ENCODE measurements around the gene WDFY4. TPM values are rescaled to one million over a fixed set of nuclear protein-coding genes. Genes with fewer than 3 reads are reported as not detected.

WDFY4 gene
- total RNA-seq, 3 donors from 2014 or later = 2.3 to 7.0 (median 5.8) TPM

- no peak for TF ChIP-seq POLR2AphosphoS5 (IDR thresholded peaks at IDR 0.05)
- TF ChIP-seq CTCF (IDR thresholded peaks at IDR 0.05) = no peak
- TF ChIP-seq POLR2A (IDR thresholded peaks at IDR 0.05) = no peak
- intact Hi-C loops (cut with DNase I; ENCODE audit: low total_unique reads) = no loop called here
- H3K4me1 ChIP-seq = no peaks in the 10 kb centered on the region
- no peak overlapping the region for H3K27ac ChIP-seq
- no peak for DNase-seq (ENCODE audit: low spot score in 2 of 2)
- H3K9me3 ChIP-seq = peaks cover 0 to 3% of the 10 kb centered on the region in 2 donors
- no peaks in the 10 kb centered on the region for H3K36me3 ChIP-seq
- H3K27me3 ChIP-seq = no peaks in the 10 kb centered on the region
- H3K4me3 ChIP-seq = no peak overlapping the region
Observed at GRCh38 chr10:48902096-48902495, 217.4 kb downstream of the WDFY4 start.

GRCh38 chr10:48903151-48903550, 218.5 kb downstream of the WDFY4 start:
- H3K9me3 ChIP-seq = peaks cover 0 to 3% of the 10 kb centered on the region in 2 donors
- no peaks in the 10 kb centered on the region for H3K27me3 ChIP-seq
- H3K27ac ChIP-seq = no peak overlapping the region
- TF ChIP-seq POLR2A (IDR thresholded peaks at IDR 0.05) (no peak), POLR2AphosphoS5 (IDR thresholded peaks at IDR 0.05) (no peak), CTCF (IDR thresholded peaks at IDR 0.05) (no peak)
- H3K4me1 ChIP-seq = no peaks in the 10 kb centered on the region
- H3K36me3 ChIP-seq = no peaks in the 10 kb centered on the region
- intact Hi-C loops (cut with DNase I; ENCODE audit: low total_unique reads) = no loop called here
- DNase-seq (ENCODE audit: low spot score in 2 of 2) = no peak
- H3K4me3 ChIP-seq = no peak overlapping the region

GRCh38 chr10:48904861-48905260, 220.2 kb downstream of the WDFY4 start:
- TF ChIP-seq POLR2A (IDR thresholded peaks at IDR 0.05) = no peak
- no peak for TF ChIP-seq POLR2AphosphoS5 (IDR thresholded peaks at IDR 0.05)
- TF ChIP-seq CTCF (IDR thresholded peaks at IDR 0.05) = no peak
- DNase-seq (ENCODE audit: low spot score in 2 of 2) = no peak
- Histone ChIP-seq H3K4me1 (no peaks in the 10 kb centered on the region), H3K27ac (no peak overlapping the region), H3K4me3 (no peak overlapping the region), H3K9me3 (peaks cover 0 to 3% of the 10 kb centered on the region in 2 donors), H3K27me3 (no peaks in the 10 kb centered on the region), H3K36me3 (no peaks in the 10 kb centered on the region)
- intact Hi-C loops (cut with DNase I; ENCODE audit: low total_unique reads) = loop anchor here (1.0 kb wide), 1 partner anchor 29 kb away; no protein-coding TSS in a partner anchor

GRCh38 chr10:48905311-48905710, 220.6 kb downstream of the WDFY4 start:
- Histone ChIP-seq H3K9me3 (peaks cover 0 to 3% of the 10 kb centered on the region in 2 donors), H3K4me1 (no peaks in the 10 kb centered on the region), H3K27me3 (no peaks in the 10 kb centered on the region), H3K36me3 (no peaks in the 10 kb centered on the region), H3K27ac (no peak overlapping the region), H3K4me3 (no peak overlapping the region)
- DNase-seq (ENCODE audit: low spot score in 2 of 2) = no peak
- intact Hi-C loops (cut with DNase I; ENCODE audit: low total_unique reads) = no loop called here
- TF ChIP-seq POLR2AphosphoS5 (IDR thresholded peaks at IDR 0.05) (no peak), CTCF (IDR thresholded peaks at IDR 0.05) (no peak), POLR2A (IDR thresholded peaks at IDR 0.05) (no peak)

- TF ChIP-seq CTCF (IDR thresholded peaks at IDR 0.05) (no peak), POLR2AphosphoS5 (IDR thresholded peaks at IDR 0.05) (no peak), POLR2A (IDR thresholded peaks at IDR 0.05) (no peak)
- intact Hi-C loops (cut with DNase I; ENCODE audit: low total_unique reads) = no loop called here
- H3K9me3 ChIP-seq = no peaks in the 10 kb centered on the region
- no peaks in the 10 kb centered on the region for H3K27me3 ChIP-seq
- no peak for DNase-seq (ENCODE audit: low spot score in 2 of 2)
- H3K27ac ChIP-seq = no peak overlapping the region
- H3K4me1 ChIP-seq = no peaks in the 10 kb centered on the region
- H3K36me3 ChIP-seq = no peaks in the 10 kb centered on the region
- no peak overlapping the region for H3K4me3 ChIP-seq
Observed at GRCh38 chr10:48906841-48907240, 222.2 kb downstream of the WDFY4 start.

Measured in breast epithelium (tissue), 4 donors.